Testis (tissue), 2 donors: Measurements from ENCODE around the gene EDC4.

Source experiments
- CTCF ChIP-seq, 3 experiments: fragments of 450-650 bp in 2 of 3; fragments of 200-600 bp in 1 of 3; sonication (generic) in 1 of 3; IDR thresholded peaks; one replicate each; pipeline ENCODE4 v1.5.1; 2016 to 2019; ENCODE audit warnings: antibody characterized with exemption in 3 of 3, mild to moderate bottlenecking in 2 of 3, moderate library complexity in 1 of 3
- POLR2A ChIP-seq: fragments of 450-650 bp; IDR thresholded peaks from one replicate; pipeline ENCODE4 v1.6.1; 2017; ENCODE audit warnings: antibody characterized with exemption, mild to moderate bottlenecking, moderate library complexity

- TF ChIP-seq CTCF (IDR thresholded peaks at IDR 0.05) (no peak), POLR2A (no peak)
Measured at GRCh38 chr16:67883146-67883871, 10.5 kb downstream of the EDC4 start.
